ENCODE measurements around the gene FBLN2. TPM values are rescaled to one million over a fixed set of nuclear protein-coding genes. Genes with fewer than 3 reads are reported as not detected.
A peak's percentile ranks its signal among the peaks of the same experiment; 100 is the strongest.

FBLN2 gene
- total RNA-seq, 1 experiment from 2014 or later = 0.39 TPM

DNA sequence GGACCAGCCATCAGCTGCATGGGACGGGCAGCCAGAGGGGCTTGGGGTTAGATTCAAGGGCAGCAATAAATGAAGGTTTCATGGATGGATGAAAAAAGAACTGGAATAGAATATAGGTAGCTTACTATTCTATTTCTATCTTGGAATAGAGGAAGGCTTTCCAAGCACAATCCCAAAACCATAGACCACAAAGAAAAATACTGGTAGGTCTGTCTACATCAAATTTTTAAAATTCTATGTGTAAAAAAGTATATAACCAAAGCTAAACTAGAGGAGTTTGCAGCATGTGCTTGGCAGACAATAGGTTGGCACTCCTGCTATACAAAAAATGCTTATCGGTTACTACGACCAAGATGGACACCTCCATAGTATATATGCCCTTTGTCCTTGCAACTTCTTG is 7.2 kb upstream of the FBLN2 start:
- H3K4me3 ChIP-seq (replicated peaks in 1 of 2; ENCODE audit: low read depth in 1 of 2, low read length in 2 of 2) = no peak overlapping the region
- CTCF ChIA-PET = no interaction called here
- POLR2A ChIA-PET = no interaction called here
- H3K79me2 ChIP-seq (ENCODE audit: insufficient read depth, low read length) = no peaks in the 10 kb centered on the region
- DNase-seq (ENCODE audit: low read depth, low spot score) (no peak), ATAC-seq (no peak)
- TF ChIP-seq POLR2A (IDR thresholded peaks at IDR 0.05; ENCODE audit: borderline replicate concordance, extremely low read depth, insufficient read depth, insufficient read length) = no peak
- no peak for TF ChIP-seq JUND (IDR thresholded peaks at IDR 0.05)
- no peak for TF ChIP-seq FOSL1 (IDR thresholded peaks at IDR 0.05; ENCODE audit: low read depth)
- TF ChIP-seq SIN3A (IDR thresholded peaks at IDR 0.05; ENCODE audit: low read depth) = no peak
- no peak for TF ChIP-seq POLR2AphosphoS5 (IDR thresholded peaks at IDR 0.05; ENCODE audit: low read depth, low read length)
- TF ChIP-seq CBX3 (IDR thresholded peaks at IDR 0.05; ENCODE audit: low read depth) = no peak
- H2AFZ ChIP-seq (ENCODE audit: low read depth, low read length, poor library complexity, severe bottlenecking) = no peak overlapping the region
- no peak overlapping the region for H3K9ac ChIP-seq (ENCODE audit: low read length)
- H3K4me1 ChIP-seq (ENCODE audit: control insufficient read depth in 1 of 2, insufficient read depth in 2 of 2, low read length in 2 of 2) = peaks cover 30 to 50% of the 10 kb centered on the region in 2 experiments
- intact Hi-C loops (cut with micrococcal nuclease) = no loop called here
- peaks cover 0 to 8% of the 10 kb centered on the region in 2 experiments; a peak in 1 of 4 replicates for H3K9me3 ChIP-seq (ENCODE audit: control insufficient read depth in 1 of 2, insufficient read depth in 1 of 2, low read depth in 1 of 2, low read length in 2 of 2)
- no peaks in the 10 kb centered on the region for H3K27me3 ChIP-seq (ENCODE audit: insufficient read depth, low read length)
- H3K9me2 ChIP-seq (ENCODE audit: insufficient read depth) = no peaks in the 10 kb centered on the region
- H3K36me3 ChIP-seq (ENCODE audit: control insufficient read depth in 1 of 2, insufficient read depth in 2 of 2, low read length in 2 of 2) = no peaks in the 10 kb centered on the region
- no peaks in the 10 kb centered on the region for H4K20me1 ChIP-seq (ENCODE audit: insufficient read depth)
- H3K4me2 ChIP-seq (ENCODE audit: low read length) = no peak overlapping the region
- no peak overlapping the region for H3K27ac ChIP-seq (ENCODE audit: low read depth, low read length)
- RAD21 ChIA-PET (ENCODE audit: low non-redundant PET in 1 of 2, low total read pairs in 2 of 2, uncharacterized antibody in 2 of 2, unreplicated experiment in 2 of 2) = no interaction called here
- no TSS peak for BruUV-seq (replicated peaks)

DNA sequence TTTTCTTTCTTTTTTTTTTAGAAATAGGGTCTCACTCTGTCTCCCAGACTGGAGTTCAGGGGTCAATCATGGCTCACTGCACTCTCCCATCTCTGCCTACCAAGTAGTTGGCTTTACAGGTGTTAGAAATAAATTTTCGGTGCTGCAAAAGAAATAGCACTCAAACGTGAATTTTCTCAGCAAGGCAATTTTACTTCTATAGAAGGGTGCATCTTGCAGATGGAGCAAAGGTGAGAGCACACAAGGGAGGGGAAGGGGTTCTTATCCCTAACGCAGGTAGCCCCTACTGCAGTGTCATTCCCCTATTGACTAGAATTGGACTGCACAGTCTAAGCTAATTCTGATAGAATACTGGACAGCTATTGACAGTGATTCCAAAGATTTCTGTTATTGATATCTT is 6.8 kb upstream of the FBLN2 start:
- no peaks in the 10 kb centered on the region for H3K79me2 ChIP-seq (ENCODE audit: insufficient read depth, low read length)
- no peak for ATAC-seq
- TF ChIP-seq EZH2phosphoT487 (IDR thresholded peaks at IDR 0.05; ENCODE audit: borderline replicate concordance) = no peak
- TF ChIP-seq ZFX (IDR thresholded peaks at IDR 0.05) = no peak
- peak; percentile 56; the same call in 1 of the 2 replicates for TF ChIP-seq CBX3 (IDR thresholded peaks at IDR 0.05; ENCODE audit: low read depth)
- no peak for TF ChIP-seq EZH2 (IDR thresholded peaks at IDR 0.05)
- H4K20me1 ChIP-seq (ENCODE audit: insufficient read depth) = no peaks in the 10 kb centered on the region
- H3K4me1 ChIP-seq (ENCODE audit: control insufficient read depth in 1 of 2, insufficient read depth in 2 of 2, low read length in 2 of 2) = peaks cover 26 to 49% of the 10 kb centered on the region in 2 experiments
- H3K9ac ChIP-seq (ENCODE audit: low read length) = no peak overlapping the region
- ChIA-PET RAD21 (ENCODE audit: low non-redundant PET in 1 of 2, low total read pairs in 2 of 2, uncharacterized antibody in 2 of 2, unreplicated experiment in 2 of 2) (no interaction called here), CTCF (no interaction called here), POLR2A (no interaction called here)
- no peaks in the 10 kb centered on the region for H3K9me2 ChIP-seq (ENCODE audit: insufficient read depth)
- BruUV-seq (replicated peaks) = no TSS peak
- DNase-seq (ENCODE audit: low read depth, low spot score) = no peak
- H3K4me3 ChIP-seq (replicated peaks in 1 of 2; ENCODE audit: low read depth in 1 of 2, low read length in 2 of 2) = no peak overlapping the region
- H2AFZ ChIP-seq (ENCODE audit: low read depth, low read length, poor library complexity, severe bottlenecking) = no peak overlapping the region
- H3K27ac ChIP-seq (ENCODE audit: low read depth, low read length) = no peak overlapping the region
- H3K36me3 ChIP-seq (ENCODE audit: control insufficient read depth in 1 of 2, insufficient read depth in 2 of 2, low read length in 2 of 2) = no peaks in the 10 kb centered on the region
- H3K27me3 ChIP-seq (ENCODE audit: insufficient read depth, low read length) = no peaks in the 10 kb centered on the region
- intact Hi-C loops (cut with micrococcal nuclease) = no loop called here
- peaks cover 0 to 8% of the 10 kb centered on the region in 2 experiments; a peak in 1 of 4 replicates for H3K9me3 ChIP-seq (ENCODE audit: control insufficient read depth in 1 of 2, insufficient read depth in 1 of 2, low read depth in 1 of 2, low read length in 2 of 2)
- no peak overlapping the region for H3K4me2 ChIP-seq (ENCODE audit: low read length)

Data from HCT116 (cell line).